DMS53 treated with DMSO at 0.1 percent for 48 hours (cell line): ENCODE data around the gene KRTAP5-3.
"Not testable (repeated sequence)": the region's sequence is repeated elsewhere in the genome, so short reads cannot be mapped to it uniquely, and the experiment has no call there.

Experiments used
- DNase-seq: peaks from one replicate; lab custom pipeline; 2025; ENCODE audit not compliant: unreplicated experiment; lab: John Stamatoyannopoulos, UW

KRTAP5-3 gene

GRCh38 chr11:1608363-1608762 is at the start of gene KRTAP5-3:
TSS of gene KRTAP5-3 (minus strand) at chr11:1608463. CDS start at chr11:1608385, 78 bp downstream.
- peak; percentile 7 for DNase-seq

- no peak for DNase-seq
Measured at GRCh38 chr11:1656670-1657069, 48.4 kb upstream of the KRTAP5-3 start.

GRCh38 chr11:1656061-1656441 is 47.8 kb upstream of the KRTAP5-3 start:
- no peak for DNase-seq

GRCh38 chr11:1655168-1656060 is 47.2 kb upstream of the KRTAP5-3 start:
- DNase-seq: no peak

- no peak for DNase-seq
Measured at GRCh38 chr11:1654388-1655167, 46.3 kb upstream of the KRTAP5-3 start.

- no peak for DNase-seq
Measured at GRCh38 chr11:1653541-1654387, 45.5 kb upstream of the KRTAP5-3 start.

GRCh38 chr11:1652771-1653540 is 44.7 kb upstream of the KRTAP5-3 start:
- peak; percentile 56 for DNase-seq

- DNase-seq: no peak
Measured at GRCh38 chr11:1652442-1652770, 44.1 kb upstream of the KRTAP5-3 start.

- no peak for DNase-seq
Measured at GRCh38 chr11:1652026-1652425, 43.8 kb upstream of the KRTAP5-3 start.

- DNase-seq: no peak
Measured at GRCh38 chr11:1651411-1651980, 43.2 kb upstream of the KRTAP5-3 start.

GRCh38 chr11:1650918-1651262 is 42.6 kb upstream of the KRTAP5-3 start:
- DNase-seq: no peak

GRCh38 chr11:1650034-1650917 is 42.0 kb upstream of the KRTAP5-3 start:
- DNase-seq: no peak

- no peak for DNase-seq
Measured at GRCh38 chr11:1648653-1649420, 40.6 kb upstream of the KRTAP5-3 start.

GRCh38 chr11:1647901-1648652 is 39.8 kb upstream of the KRTAP5-3 start:
- no peak for DNase-seq

GRCh38 chr11:1646540-1646939 is 38.3 kb upstream of the KRTAP5-3 start:
- DNase-seq: not testable (repeated sequence)

- no peak for DNase-seq
Measured at GRCh38 chr11:1645357-1645821, 37.1 kb upstream of the KRTAP5-3 start.

- DNase-seq: no peak
Measured at GRCh38 chr11:1644601-1645356, 36.5 kb upstream of the KRTAP5-3 start.
